GM12878 (cell line): ENCODE measurements around the gene SV2A. TPM values are rescaled to one million over a fixed set of nuclear protein-coding genes. Genes with fewer than 3 reads are reported as not detected.
A peak's percentile ranks its signal among the peaks of the same experiment; 100 is the strongest.

Experiments used
- ASH2L ChIP-seq: fragments of 300-600, 200-600 bp; sonication (generic); IDR thresholded peaks from 2 replicates; pipeline ENCODE4 v1.6.1; 2017; ENCODE audit warnings: low read depth, mild to moderate bottlenecking, borderline replicate concordance
- ATF7 ChIP-seq: fragments of 450-650 bp; IDR thresholded peaks from 2 replicates; pipeline ENCODE4 v1.6.1; 2016; ENCODE audit warnings: low read depth, mild to moderate bottlenecking
- BHLHE40 ChIP-seq, 2 experiments: fragments of 450-650 bp in 1 of 2; IDR thresholded peaks; 2 replicates each; pipeline ENCODE4 v1.6.1; 2011 to 2017; ENCODE audit warnings: low read depth in 2 of 2, borderline replicate concordance in 1 of 2, improper control_type of control experiment in 1 of 2, low read length in 1 of 2, mild to moderate bottlenecking in 1 of 2
- BMI1 ChIP-seq: fragments of 450-650 bp; IDR thresholded peaks from 2 replicates; pipeline ENCODE4 v1.6.1; 2016; ENCODE audit warnings: mild to moderate bottlenecking, moderate library complexity, borderline replicate concordance
- HDAC6 ChIP-seq: fragments of 200-600 bp; sonication (generic); IDR thresholded peaks from one replicate; pipeline ENCODE4 v1.8.0; 2017; ENCODE audit warnings: antibody characterized with exemption; ENCODE audit not compliant: unreplicated experiment
- HDGF ChIP-seq: fragments of 450-650 bp; IDR thresholded peaks from 2 replicates; pipeline ENCODE4 v1.6.1; 2016; ENCODE audit warnings: antibody characterized with exemption
- IKZF2 ChIP-seq, 2 experiments: fragments of 450-650 bp; IDR thresholded peaks; 2 replicates each; pipeline ENCODE4 v1.6.1; 2017; ENCODE audit warnings: mild to moderate bottlenecking in 2 of 2, moderate library complexity in 2 of 2
- KAT2A ChIP-seq: conservative IDR thresholded peaks from 2 replicates; pipeline ENCODE4 v1.6.1; 2011; ENCODE audit warnings: low read depth, low read length; ENCODE audit not compliant: control insufficient read depth
- KDM1A ChIP-seq: fragments of 200-600 bp; sonication (generic); IDR thresholded peaks from 2 replicates; pipeline ENCODE4 v1.6.1; 2016; ENCODE audit warnings: borderline replicate concordance
- MEF2B ChIP-seq: fragments of 450-650 bp; IDR thresholded peaks from 2 replicates; pipeline ENCODE4 v1.6.1; 2018; ENCODE audit warnings: mild to moderate bottlenecking, moderate library complexity; ENCODE audit not compliant: partially characterized antibody, poor library complexity, severe bottlenecking
- MTA2 ChIP-seq: fragments of 450-650 bp; IDR thresholded peaks from 2 replicates; pipeline ENCODE4 v1.6.1; 2016; ENCODE audit warnings: low read depth, mild to moderate bottlenecking, moderate library complexity
- NR2F1 ChIP-seq: fragments of 450-650 bp; conservative IDR thresholded peaks from 2 replicates; pipeline ENCODE4 v1.6.1; 2017; ENCODE audit warnings: mild to moderate bottlenecking
- POLR2AphosphoS5 ChIP-seq: IDR thresholded peaks from 2 replicates; pipeline ENCODE4 v1.6.1; 2011; ENCODE audit warnings: mild to moderate bottlenecking, low read length, inconsistent platforms
- RAD51 ChIP-seq: fragments of 450-650 bp; IDR thresholded peaks from 2 replicates; pipeline ENCODE4 v1.6.1; 2016; ENCODE audit warnings: moderate library complexity, mild to moderate bottlenecking, inconsistent platforms
- RB1 ChIP-seq: fragments of 450-650 bp; formaldehyde crosslinking; IDR thresholded peaks from 2 replicates; pipeline ENCODE4 v1.6.1; 2017; ENCODE audit warnings: mild to moderate bottlenecking, borderline replicate concordance
- RBBP5 ChIP-seq: fragments of 200-600 bp; sonication (generic); conservative IDR thresholded peaks from 2 replicates; pipeline ENCODE4 v1.6.1; 2016
- STAT1 ChIP-seq: fragments of 450-650 bp; conservative IDR thresholded peaks from 2 replicates; pipeline ENCODE4 v1.6.1; 2014; ENCODE audit warnings: antibody characterized with exemption, mild to moderate bottlenecking
- TAF1 ChIP-seq: IDR thresholded peaks from 2 replicates; pipeline ENCODE4 v1.6.1; 2011; ENCODE audit warnings: mild to moderate bottlenecking, low read depth, low read length, borderline replicate concordance
- TBL1XR1 ChIP-seq: IDR thresholded peaks from 2 replicates; pipeline ENCODE4 v1.6.1; 2012; ENCODE audit warnings: low read depth, low read length, improper control_type of control experiment
- ZNF384 ChIP-seq: IDR thresholded peaks from 2 replicates; pipeline ENCODE4 v1.6.1; 2012; ENCODE audit warnings: low read depth, mild to moderate bottlenecking, low read length, improper control_type of control experiment, borderline replicate concordance
- ZNF622 ChIP-seq: fragments of 450-650 bp; IDR thresholded peaks from 2 replicates; pipeline ENCODE4 v1.6.1; 2017; ENCODE audit warnings: mild to moderate bottlenecking, inconsistent platforms
- polyA plus RNA-seq, 11 experiments: library from polyadenylated mRNA; depleted of rRNA in 4 of 11; unstranded in 6 of 11; stranded (reverse) in 5 of 11; fragments of >200 nt; fragmentation: Nextera tagmentation in 4 of 11; fragmentation: Illumina TruSeq in 1 of 11; extraction: Ambion mirVana in 4 of 11; extraction: Trizol in 1 of 11; gene quantifications; 1 replicate in 1 of 11; 2 replicates in 10 of 11; pipeline versions ENCODE4 v1.2.1 to v1.2.3, GENCODE V29; 2011 to 2016; ENCODE audit warnings: inconsistent platforms in 2 of 11, missing spikeins in 2 of 11, low read depth in 1 of 11
- total RNA-seq, 4 experiments: library from RNA; depleted of rRNA in 3 of 4; stranded (reverse); fragments of >200 nt in 3 of 4; fragmentation: Illumina TruSeq in 1 of 4; extraction: Trizol in 1 of 4; gene quantifications; 2 replicates each; pipeline versions ENCODE4 v1.2.1 to v1.2.3, GENCODE V29; 2013 to 2021
- TF ChIP-seq, protein P1 (sequence below): IDR thresholded peaks from 2 replicates; pipeline ENCODE4 v1.6.1; 2011; ENCODE audit warnings: low read depth, low read length, improper control_type of control experiment, borderline replicate concordance
- TF ChIP-seq, protein P2 (sequence below): IDR thresholded peaks from 2 replicates; pipeline ENCODE4 v1.6.1; 2012; ENCODE audit warnings: low read depth, low read length, improper control_type of control experiment
- TF ChIP-seq, protein P3 (sequence below), 3 experiments: IDR thresholded peaks in 2 of 3; conservative IDR thresholded peaks in 1 of 3; 2 replicates each; pipeline ENCODE4 v1.5.1; 2011; ENCODE audit warnings: low read depth in 3 of 3, low read length in 3 of 3, mild to moderate bottlenecking in 3 of 3, control low read depth in 2 of 3, moderate library complexity in 2 of 3, inconsistent platforms in 1 of 3, mixed read lengths in 1 of 3; ENCODE audit not compliant: control insufficient read depth in 2 of 3, insufficient read depth in 1 of 3; ENCODE audit errors: extremely low read depth in 1 of 3
- TF ChIP-seq, protein P4 (sequence below): fragments of 450-650 bp; formaldehyde crosslinking; IDR thresholded peaks from 2 replicates; pipeline ENCODE4 v1.4.0; 2022; ENCODE audit warnings: mild to moderate bottlenecking, moderate library complexity

The SV2A gene
- total and polyA plus RNA-seq, 10 of the 15 experiments (the other 5 are each of a cell fraction or from before 2014, with no cell fraction given) = 0.39 to 11.6 (median 5.4) TPM

DNA sequence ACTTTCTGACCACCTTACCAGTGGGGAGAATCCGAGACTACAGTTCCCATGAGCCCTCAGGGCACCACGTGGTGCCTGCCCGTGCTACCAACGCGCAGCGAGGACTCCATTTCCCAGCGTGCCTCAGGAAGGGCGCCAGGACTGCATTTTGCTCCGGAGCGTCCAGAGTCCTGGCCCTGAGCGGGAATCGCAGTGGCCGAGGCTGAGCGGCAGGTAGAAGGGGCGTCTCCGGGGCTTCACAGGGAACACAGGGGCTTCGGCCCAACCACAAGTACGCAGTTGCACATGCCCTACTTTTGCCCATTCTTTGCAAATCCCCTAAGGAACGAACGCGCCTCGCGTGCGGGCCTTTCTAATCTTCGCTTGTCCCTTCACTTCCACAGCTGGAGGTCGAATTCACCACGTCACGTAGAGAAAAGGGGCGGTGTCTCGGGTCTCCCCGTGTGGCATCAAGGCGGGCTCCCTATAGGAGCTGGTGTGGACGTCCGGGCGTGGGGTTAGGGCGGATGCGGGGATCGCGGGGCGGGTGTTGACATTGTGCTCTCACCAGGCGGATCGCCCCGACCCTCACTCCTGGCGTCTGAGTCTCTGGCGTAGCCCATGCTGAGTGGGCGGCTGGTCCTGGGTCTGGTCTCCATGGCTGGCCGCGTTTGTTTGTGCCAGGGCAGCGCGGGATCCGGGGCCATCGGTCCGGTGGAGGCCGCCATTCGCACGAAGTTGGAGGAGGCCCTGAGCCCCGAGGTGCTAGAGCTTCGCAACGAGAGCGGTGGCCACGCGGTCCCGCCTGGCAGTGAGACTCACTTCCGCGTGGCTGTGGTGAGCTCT is 18.0 kb downstream of the SV2A start, which contains the start of gene BOLA1 (continued):
- TF ChIP-seq RB1 = peak; percentile 93; the same call in 1 of the 2 replicates
- peak; percentile 65; the same call in 1 of the 2 replicates for TF ChIP-seq HDGF
- TF ChIP-seq KDM1A = no peak
- peak; percentile 16 to 45; a peak in 2 of 4 replicates for TF ChIP-seq IKZF2 (IDR thresholded peaks at IDR 0.05)
- TF ChIP-seq NR2F1 = peak; percentile 40
- TF ChIP-seq BHLHE40 (IDR thresholded peaks at IDR 0.05; ENCODE audit: borderline replicate concordance in 1 of 2, low read depth in 2 of 2, low read length in 1 of 2) = peak; percentile 77 to 89; a peak in 3 of 4 replicates
- no peak for TF ChIP-seq ASH2L
- peak; percentile 20; the same call in 1 of the 2 replicates for TF ChIP-seq TBL1XR1
- TF ChIP-seq, protein P1, sequence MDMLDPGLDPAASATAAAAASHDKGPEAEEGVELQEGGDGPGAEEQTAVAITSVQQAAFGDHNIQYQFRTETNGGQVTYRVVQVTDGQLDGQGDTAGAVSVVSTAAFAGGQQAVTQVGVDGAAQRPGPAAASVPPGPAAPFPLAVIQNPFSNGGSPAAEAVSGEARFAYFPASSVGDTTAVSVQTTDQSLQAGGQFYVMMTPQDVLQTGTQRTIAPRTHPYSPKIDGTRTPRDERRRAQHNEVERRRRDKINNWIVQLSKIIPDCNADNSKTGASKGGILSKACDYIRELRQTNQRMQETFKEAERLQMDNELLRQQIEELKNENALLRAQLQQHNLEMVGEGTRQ = peak; percentile 97
- TF ChIP-seq KAT2A = no peak
- TF ChIP-seq MEF2B = peak; percentile 30
- no peak for TF ChIP-seq RBBP5
- TF ChIP-seq ATF7 = 0 out of 2 replicates have a peak, but pooled peaks have one; percentile 19
- 0 out of 2 replicates have a peak, but pooled peaks have one; percentile 28 for TF ChIP-seq MTA2
- no peak for TF ChIP-seq ZNF622
- no peak for TF ChIP-seq HDAC6
- TF ChIP-seq ZNF384 = no peak
- peak; percentile 89 for TF ChIP-seq STAT1
- TF ChIP-seq RAD51 = peak; percentile 97
- TF ChIP-seq BMI1 = no peak
- peak; percentile 53; the same call in 1 of the 2 replicates for TF ChIP-seq POLR2AphosphoS5
- peak; percentile 50; the same call in 1 of the 2 replicates for TF ChIP-seq TAF1
- TF ChIP-seq, protein P2, sequence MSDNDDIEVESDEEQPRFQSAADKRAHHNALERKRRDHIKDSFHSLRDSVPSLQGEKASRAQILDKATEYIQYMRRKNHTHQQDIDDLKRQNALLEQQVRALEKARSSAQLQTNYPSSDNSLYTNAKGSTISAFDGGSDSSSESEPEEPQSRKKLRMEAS = peak; percentile 94
- TF ChIP-seq, protein P3, sequence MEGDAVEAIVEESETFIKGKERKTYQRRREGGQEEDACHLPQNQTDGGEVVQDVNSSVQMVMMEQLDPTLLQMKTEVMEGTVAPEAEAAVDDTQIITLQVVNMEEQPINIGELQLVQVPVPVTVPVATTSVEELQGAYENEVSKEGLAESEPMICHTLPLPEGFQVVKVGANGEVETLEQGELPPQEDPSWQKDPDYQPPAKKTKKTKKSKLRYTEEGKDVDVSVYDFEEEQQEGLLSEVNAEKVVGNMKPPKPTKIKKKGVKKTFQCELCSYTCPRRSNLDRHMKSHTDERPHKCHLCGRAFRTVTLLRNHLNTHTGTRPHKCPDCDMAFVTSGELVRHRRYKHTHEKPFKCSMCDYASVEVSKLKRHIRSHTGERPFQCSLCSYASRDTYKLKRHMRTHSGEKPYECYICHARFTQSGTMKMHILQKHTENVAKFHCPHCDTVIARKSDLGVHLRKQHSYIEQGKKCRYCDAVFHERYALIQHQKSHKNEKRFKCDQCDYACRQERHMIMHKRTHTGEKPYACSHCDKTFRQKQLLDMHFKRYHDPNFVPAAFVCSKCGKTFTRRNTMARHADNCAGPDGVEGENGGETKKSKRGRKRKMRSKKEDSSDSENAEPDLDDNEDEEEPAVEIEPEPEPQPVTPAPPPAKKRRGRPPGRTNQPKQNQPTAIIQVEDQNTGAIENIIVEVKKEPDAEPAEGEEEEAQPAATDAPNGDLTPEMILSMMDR (IDR thresholded peaks at IDR 0.05 in 2 of 3, conservative IDR thresholded peaks at IDR 0.05 in 1 of 3; ENCODE audit: control insufficient read depth in 2 of 3, extremely low read depth in 1 of 3, insufficient read depth in 1 of 3, low read depth in 3 of 3, low read length in 3 of 3) = no peak
- TF ChIP-seq, protein P4, sequence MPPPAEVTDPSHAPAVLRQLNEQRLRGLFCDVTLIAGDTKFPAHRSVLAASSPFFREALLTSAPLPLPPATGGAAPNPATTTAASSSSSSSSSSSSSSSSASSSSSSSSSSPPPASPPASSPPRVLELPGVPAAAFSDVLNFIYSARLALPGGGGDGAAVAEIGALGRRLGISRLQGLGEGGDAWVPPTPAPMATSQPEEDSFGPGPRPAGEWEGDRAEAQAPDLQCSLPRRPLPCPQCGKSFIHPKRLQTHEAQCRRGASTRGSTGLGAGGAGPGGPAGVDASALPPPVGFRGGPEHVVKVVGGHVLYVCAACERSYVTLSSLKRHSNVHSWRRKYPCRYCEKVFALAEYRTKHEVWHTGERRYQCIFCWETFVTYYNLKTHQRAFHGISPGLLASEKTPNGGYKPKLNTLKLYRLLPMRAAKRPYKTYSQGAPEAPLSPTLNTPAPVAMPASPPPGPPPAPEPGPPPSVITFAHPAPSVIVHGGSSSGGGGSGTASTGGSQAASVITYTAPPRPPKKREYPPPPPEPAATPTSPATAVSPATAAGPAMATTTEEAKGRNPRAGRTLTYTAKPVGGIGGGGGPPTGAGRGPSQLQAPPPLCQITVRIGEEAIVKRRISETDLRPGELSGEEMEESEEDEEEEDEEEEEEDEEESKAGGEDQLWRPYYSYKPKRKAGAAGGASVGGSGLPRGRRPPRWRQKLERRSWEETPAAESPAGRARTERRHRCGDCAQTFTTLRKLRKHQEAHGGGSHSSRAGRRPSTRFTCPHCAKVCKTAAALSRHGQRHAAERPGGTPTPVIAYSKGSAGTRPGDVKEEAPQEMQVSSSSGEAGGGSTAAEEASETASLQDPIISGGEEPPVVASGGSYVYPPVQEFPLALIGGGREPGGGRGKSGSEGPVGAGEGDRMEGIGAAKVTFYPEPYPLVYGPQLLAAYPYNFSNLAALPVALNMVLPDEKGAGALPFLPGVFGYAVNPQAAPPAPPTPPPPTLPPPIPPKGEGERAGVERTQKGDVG = no peak
